Measurements from ENCODE around the gene PLCD4. TPM values are rescaled to one million over a fixed set of nuclear protein-coding genes. Genes with fewer than 3 reads are reported as not detected.
A peak's percentile ranks its signal among the peaks of the same experiment; 100 is the strongest.

The PLCD4 gene
- total RNA-seq, 6 experiments from 2014 or later: 0.31 to 0.95 (median 0.56) TPM

- no peak overlapping the region for H3K4me3 ChIP-seq
- intact Hi-C loops (cut with DNase I): no loop called here
- peak; percentile 31 to 66 (median 45) for ATAC-seq
- WGBS (ENCODE audit: insufficient coverage, low coverage, low lambda C conversion rate, missing lambda C conversion rate): 37% methylated on average over 2 of the region's 4 CpGs
- peaks cover 0 to 19% (median 1%) of the 10 kb centered on the region in 4 donors for H3K36me3 ChIP-seq
- H3K27me3 ChIP-seq: no peaks in the 10 kb centered on the region
- no peak for TF ChIP-seq CTCF (IDR thresholded peaks at IDR 0.05)
- no peak for TF ChIP-seq POLR2A (IDR thresholded peaks at IDR 0.05)
- H3K27ac ChIP-seq: no peak overlapping the region
- no peaks in the 10 kb centered on the region for H3K4me1 ChIP-seq
- DNase-seq: no peak
- no peaks in the 10 kb centered on the region for H3K9me3 ChIP-seq
Measured at GRCh38 chr2:218679119-218679518, 71.4 kb downstream of the PLCD4 start.

- no peak overlapping the region for H3K27ac ChIP-seq
- no peaks in the 10 kb centered on the region for H3K9me3 ChIP-seq
- 53% methylated on average over 2 of the region's 3 CpGs for WGBS (ENCODE audit: insufficient coverage, low coverage, low lambda C conversion rate, missing lambda C conversion rate)
- DNase-seq (no peak), ATAC-seq (no peak)
- intact Hi-C loops (cut with DNase I): no loop called here
- H3K27me3 ChIP-seq: no peaks in the 10 kb centered on the region
- H3K4me3 ChIP-seq: no peak overlapping the region
- no peak for TF ChIP-seq POLR2A (IDR thresholded peaks at IDR 0.05)
- no peak for TF ChIP-seq CTCF (IDR thresholded peaks at IDR 0.05)
- H3K36me3 ChIP-seq: peaks cover 0 to 19% (median 1%) of the 10 kb centered on the region in 4 donors
- H3K4me1 ChIP-seq: no peaks in the 10 kb centered on the region
Measured at GRCh38 chr2:218680061-218680460, 72.4 kb downstream of the PLCD4 start.

Small RNA genes lying within 50 kb of the gene (small RNA-seq; reads per million reads assigned to genes)
- 0 reads per million in 2 experiments for gene RNU6-136P

Other genes with a start within 250 kb of the PLCD4 start
- gene SLC11A1, start 225.6 kb upstream of the PLCD4 start, total RNA-seq: 10 to 100 TPM in 3 of 6 experiments, 1 to 10 TPM in 3; 4.2 to 13.2 (median 11.0) TPM
- gene CTDSP1, start 208.0 kb upstream of the PLCD4 start, total RNA-seq: 10 to 100 TPM; 55.1 to 95.9 (median 75.6) TPM
- gene VIL1, start 188.8 kb upstream of the PLCD4 start, total RNA-seq: 100 to 1,000 TPM in 1 of 6 experiments, 10 to 100 TPM in 2, 1 to 10 TPM in 3; 2.1 to 118 (median 19.1) TPM
- gene USP37, start 39.5 kb upstream of the PLCD4 start, total RNA-seq: 1 to 10 TPM; 4.8 to 8.9 (median 6.7) TPM
- gene CNOT9, start 39.1 kb upstream of the PLCD4 start, total RNA-seq: 10 to 100 TPM; 11.8 to 39.3 (median 19.2) TPM
- 10 to 100 TPM in 2 of 6 experiments, 1 to 10 TPM in 4; 7.1 to 12.5 (median 7.5) TPM for gene ZNF142, start 51.7 kb downstream of the PLCD4 start, total RNA-seq
- gene BCS1L, start 51.8 kb downstream of the PLCD4 start, total RNA-seq: 10 to 100 TPM; 19.7 to 34.1 (median 28.0) TPM
- gene RNF25, start 64.1 kb downstream of the PLCD4 start, total RNA-seq: 10 to 100 TPM in 1 of 6 experiments, 1 to 10 TPM in 5; 7.7 to 11.1 (median 9.1) TPM
- gene STK36, start 64.2 kb downstream of the PLCD4 start, total RNA-seq: 10 to 100 TPM in 5 of 6 experiments, 1 to 10 TPM in 1; 9.2 to 14.0 (median 12.7) TPM
- gene TTLL4, start 102.9 kb downstream of the PLCD4 start, total RNA-seq: 10 to 100 TPM in 4 of 6 experiments, 1 to 10 TPM in 2; 8.2 to 14.8 (median 11.6) TPM
- gene CYP27A1, start 174.2 kb downstream of the PLCD4 start, total RNA-seq: 100 to 1,000 TPM; 209 to 463 (median 238) TPM
- gene PRKAG3, start 223.9 kb downstream of the PLCD4 start, total RNA-seq: not detected

Data from right lobe of liver (tissue), 6 donors.